ENCODE data around the gene HSBP1. TPM values are rescaled to one million over a fixed set of nuclear protein-coding genes. Genes with fewer than 3 reads are reported as not detected.

HSBP1 gene
- total RNA-seq, 1 donor from 2014 or later, result 22.0 TPM

GRCh38 chr16:83849421-83849820 is 41.6 kb downstream of the HSBP1 start:
- no peak for TF ChIP-seq CTCF (IDR thresholded peaks at IDR 0.05; ENCODE audit: insufficient read depth, low read length, poor library complexity, severe bottlenecking)
- no peaks in the 10 kb centered on the region for H3K27me3 ChIP-seq (ENCODE audit: control insufficient read depth, insufficient read depth, low read length)
- DNase-seq (ENCODE audit: low read depth), result no peak

GRCh38 chr16:83850947-83851346 is 43.2 kb downstream of the HSBP1 start:
- no peak for DNase-seq (ENCODE audit: low read depth)
- peaks cover 3% of the 10 kb centered on the region for H3K27me3 ChIP-seq (ENCODE audit: control insufficient read depth, insufficient read depth, low read length)
- no peak overlapping the region for H3K4me3 ChIP-seq (ENCODE audit: low read depth, low read length)
- TF ChIP-seq CTCF (IDR thresholded peaks at IDR 0.05; ENCODE audit: insufficient read depth, low read length, poor library complexity, severe bottlenecking), result no peak
- H3K36me3 ChIP-seq (ENCODE audit: control insufficient read depth, insufficient read depth, low read length), result no peaks in the 10 kb centered on the region

More at GRCh38 chr16:83849421-83849820, 41.6 kb downstream of the HSBP1 start:
- no peaks in the 10 kb centered on the region for H3K36me3 ChIP-seq (ENCODE audit: control insufficient read depth, insufficient read depth, low read length)
- H3K4me3 ChIP-seq (ENCODE audit: low read depth, low read length), result no peak overlapping the region

GRCh38 chr16:83851473-83851872 is 43.7 kb downstream of the HSBP1 start:
- Histone ChIP-seq H3K36me3 (ENCODE audit: control insufficient read depth, insufficient read depth, low read length) (no peaks in the 10 kb centered on the region), H3K27me3 (ENCODE audit: control insufficient read depth, insufficient read depth, low read length) (peaks cover 3% of the 10 kb centered on the region), H3K4me3 (ENCODE audit: low read depth, low read length) (no peak overlapping the region)
- TF ChIP-seq CTCF (IDR thresholded peaks at IDR 0.05; ENCODE audit: insufficient read depth, low read length, poor library complexity, severe bottlenecking), result no peak
- no peak for DNase-seq (ENCODE audit: low read depth)

- Histone ChIP-seq H3K4me3 (ENCODE audit: low read depth, low read length) (no peak overlapping the region), H3K27me3 (ENCODE audit: control insufficient read depth, insufficient read depth, low read length) (peaks cover 3% of the 10 kb centered on the region), H3K36me3 (ENCODE audit: control insufficient read depth, insufficient read depth, low read length) (no peaks in the 10 kb centered on the region)
- DNase-seq (ENCODE audit: low read depth), result no peak
- TF ChIP-seq CTCF (IDR thresholded peaks at IDR 0.05; ENCODE audit: insufficient read depth, low read length, poor library complexity, severe bottlenecking), result no peak
These were observed 45.0 kb downstream of the HSBP1 start for GRCh38 chr16:83852774-83853173.

- no peak for TF ChIP-seq CTCF (IDR thresholded peaks at IDR 0.05; ENCODE audit: insufficient read depth, low read length, poor library complexity, severe bottlenecking)
- H3K27me3 ChIP-seq (ENCODE audit: control insufficient read depth, insufficient read depth, low read length), result peaks cover 3% of the 10 kb centered on the region
- no peak for DNase-seq (ENCODE audit: low read depth)
- H3K36me3 ChIP-seq (ENCODE audit: control insufficient read depth, insufficient read depth, low read length), result no peaks in the 10 kb centered on the region
- no peak overlapping the region for H3K4me3 ChIP-seq (ENCODE audit: low read depth, low read length)
These were observed 46.1 kb downstream of the HSBP1 start for GRCh38 chr16:83853834-83854233.

- DNase-seq (ENCODE audit: low read depth), result no peak
- TF ChIP-seq CTCF (IDR thresholded peaks at IDR 0.05; ENCODE audit: insufficient read depth, low read length, poor library complexity, severe bottlenecking), result no peak
- Histone ChIP-seq H3K4me3 (ENCODE audit: low read depth, low read length) (no peak overlapping the region), H3K27me3 (ENCODE audit: control insufficient read depth, insufficient read depth, low read length) (peaks cover 3% of the 10 kb centered on the region), H3K36me3 (ENCODE audit: control insufficient read depth, insufficient read depth, low read length) (no peaks in the 10 kb centered on the region)
These were observed 46.6 kb downstream of the HSBP1 start for GRCh38 chr16:83854420-83854819.
